Esophagus squamous epithelium (tissue), 5 donors: ENCODE results near the gene SLC22A15. TPM values are rescaled to one million over a fixed set of nuclear protein-coding genes. Genes with fewer than 3 reads are reported as not detected.
A peak's percentile ranks its signal among the peaks of the same experiment; 100 is the strongest.

Experiments used
- DNase-seq: peaks from one replicate; lab custom pipeline; 2025; lab: John Stamatoyannopoulos, UW
- H3K27ac ChIP-seq, 4 donors: fragments of 200-600 bp; sonication (generic); one replicate each; pipeline ENCODE4 v1.5.1; 2016 to 2019; ENCODE audit warnings: mild to moderate bottlenecking in 1 of 4
- H3K27me3 ChIP-seq, 4 donors: fragments of 200-600 bp; sonication (generic); 1 replicate in 3 of 4; 2 replicates in 1 of 4; pipeline versions ENCODE4 v1.5.1 to v1.6.0; 2017 to 2021; ENCODE audit warnings: antibody characterized with exemption in 1 of 4
- H3K36me3 ChIP-seq, 3 donors: fragments of 200-600 bp; sonication (generic); one replicate each; pipeline ENCODE4 v1.5.1; 2016 to 2019
- H3K4me1 ChIP-seq, 3 donors: fragments of 200-600 bp; sonication (generic); one replicate each; pipeline ENCODE4 v1.5.1; 2017 to 2019
- H3K4me3 ChIP-seq, 4 donors: fragments of 200-600 bp; sonication (generic); 1 replicate in 3 of 4; 2 replicates in 1 of 4; pipeline ENCODE4 v1.5.1; 2016 to 2019; ENCODE audit warnings: mild to moderate bottlenecking in 2 of 4, moderate library complexity in 1 of 4
- H3K9me3 ChIP-seq, 3 donors: fragments of 200-600 bp; sonication (generic); one replicate each; pipeline ENCODE4 v1.5.1; 2016 to 2019
- POLR2A ChIP-seq, 4 donors: fragments of 450-650 bp; IDR thresholded peaks; one replicate each; pipeline ENCODE4 v1.6.1; 2017; ENCODE audit warnings: antibody characterized with exemption in 4 of 4, mild to moderate bottlenecking in 4 of 4, moderate library complexity in 3 of 4
- WGBS, 2 donors: methylation state at CpG; one replicate each; pipeline ENCODE4 v1.1.5; 2018; 5-methylcytosine and 5-hydroxymethylcytosine counted together
- intact Hi-C: fragments of 100-400 bp; cut with DNase I; formaldehyde crosslinking; loops from one replicate; pipeline ENCODE4 v1.15.0; 2022
- total RNA-seq, 4 donors: library from RNA; depleted of rRNA; stranded (reverse); fragments of >200 nt; gene quantifications; one replicate each; pipeline ENCODE4 v1.1.0, GENCODE V29; 2016
- TF ChIP-seq, protein P1 (sequence below), 6 experiments: fragments of 450-650 bp in 4 of 6; fragments of 200-600 bp in 2 of 6; sonication (generic) in 2 of 6; IDR thresholded peaks; one replicate each; pipeline ENCODE4 v1.5.1; 2016 to 2019; ENCODE audit warnings: antibody characterized with exemption in 6 of 6, mild to moderate bottlenecking in 4 of 6, moderate library complexity in 4 of 6
- donor health status: DM: yes; HTN: yes; CAD: no.

SLC22A15 gene
- total RNA-seq, 4 donors from 2014 or later = 7.2 to 12.0 (median 9.4) TPM

DNA sequence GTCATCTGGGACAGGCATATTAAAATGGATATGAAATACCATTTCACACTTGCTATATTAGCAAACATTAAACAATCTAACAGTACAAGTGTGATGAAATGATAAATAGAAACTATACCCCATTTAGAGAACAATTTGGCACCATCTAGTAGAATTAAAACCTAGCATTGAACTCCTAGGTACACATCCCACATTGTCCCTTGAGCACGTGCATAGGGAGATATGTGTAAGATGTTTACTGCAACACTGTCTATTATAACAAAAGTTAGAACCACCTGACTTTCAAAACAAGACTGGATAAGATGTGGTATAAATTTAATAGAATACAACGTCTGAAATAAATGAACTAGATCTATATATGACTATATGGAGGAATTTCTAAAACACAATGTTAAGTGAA is 3.8 kb downstream of the SLC22A15 start:
- WGBS, 2 donors = 56 to 62% methylated on average over 2 of the region's 2 CpGs
- Histone ChIP-seq H3K36me3 (peaks cover 0 to 12% (median 0%) of the 10 kb centered on the region in 3 donors), H3K27ac (no peak overlapping the region), H3K9me3 (no peaks in the 10 kb centered on the region), H3K4me3 (no peak overlapping the region), H3K27me3 (no peaks in the 10 kb centered on the region), H3K4me1 (peaks cover 0 to 46% (median 9%) of the 10 kb centered on the region in 3 donors)
- DNase-seq = no peak
- intact Hi-C loops = no loop called here
- TF ChIP-seq, protein P1, sequence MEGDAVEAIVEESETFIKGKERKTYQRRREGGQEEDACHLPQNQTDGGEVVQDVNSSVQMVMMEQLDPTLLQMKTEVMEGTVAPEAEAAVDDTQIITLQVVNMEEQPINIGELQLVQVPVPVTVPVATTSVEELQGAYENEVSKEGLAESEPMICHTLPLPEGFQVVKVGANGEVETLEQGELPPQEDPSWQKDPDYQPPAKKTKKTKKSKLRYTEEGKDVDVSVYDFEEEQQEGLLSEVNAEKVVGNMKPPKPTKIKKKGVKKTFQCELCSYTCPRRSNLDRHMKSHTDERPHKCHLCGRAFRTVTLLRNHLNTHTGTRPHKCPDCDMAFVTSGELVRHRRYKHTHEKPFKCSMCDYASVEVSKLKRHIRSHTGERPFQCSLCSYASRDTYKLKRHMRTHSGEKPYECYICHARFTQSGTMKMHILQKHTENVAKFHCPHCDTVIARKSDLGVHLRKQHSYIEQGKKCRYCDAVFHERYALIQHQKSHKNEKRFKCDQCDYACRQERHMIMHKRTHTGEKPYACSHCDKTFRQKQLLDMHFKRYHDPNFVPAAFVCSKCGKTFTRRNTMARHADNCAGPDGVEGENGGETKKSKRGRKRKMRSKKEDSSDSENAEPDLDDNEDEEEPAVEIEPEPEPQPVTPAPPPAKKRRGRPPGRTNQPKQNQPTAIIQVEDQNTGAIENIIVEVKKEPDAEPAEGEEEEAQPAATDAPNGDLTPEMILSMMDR (IDR thresholded peaks at IDR 0.05) = no peak
- no peak for TF ChIP-seq POLR2A (IDR thresholded peaks at IDR 0.05)

GRCh38 chr1:115980998-115981993 is 5.0 kb downstream of the SLC22A15 start:
- Histone ChIP-seq H3K9me3 (no peaks in the 10 kb centered on the region), H3K4me1 (peaks cover 0 to 39% (median 9%) of the 10 kb centered on the region in 3 donors), H3K4me3 (no peak overlapping the region), H3K27ac (peak overlapping the region in 2 of 4 donors; percentile 2 to 42), H3K36me3 (peaks cover 0 to 18% (median 0%) of the 10 kb centered on the region in 3 donors), H3K27me3 (no peaks in the 10 kb centered on the region)
- TF ChIP-seq POLR2A (IDR thresholded peaks at IDR 0.05) = no peak
- TF ChIP-seq, protein P1 (IDR thresholded peaks at IDR 0.05) = peak; percentile 34 to 76 (median 66)
- intact Hi-C loops = no loop called here
- WGBS, 2 donors = 34 to 56% methylated on average over 3 of the region's 3 CpGs
- DNase-seq = no peak

- no peaks in the 10 kb centered on the region for H3K27me3 ChIP-seq
- intact Hi-C loops = no loop called here
- TF ChIP-seq, protein P1 (IDR thresholded peaks at IDR 0.05) = no peak
- TF ChIP-seq POLR2A (IDR thresholded peaks at IDR 0.05) = no peak
- WGBS, 2 donors = 38 to 49% methylated on average over 3 of the region's 3 CpGs
- H3K27ac ChIP-seq = no peak overlapping the region
- H3K36me3 ChIP-seq = peaks cover 0 to 18% (median 0%) of the 10 kb centered on the region in 3 donors
- H3K4me3 ChIP-seq = no peak overlapping the region
- DNase-seq = no peak
- no peaks in the 10 kb centered on the region for H3K9me3 ChIP-seq
- H3K4me1 ChIP-seq = peaks cover 0 to 30% (median 6%) of the 10 kb centered on the region in 3 donors
Measured at GRCh38 chr1:115982400-115982799, 6.1 kb downstream of the SLC22A15 start.

- TF ChIP-seq, protein P1 (IDR thresholded peaks at IDR 0.05) = no peak
- TF ChIP-seq POLR2A (IDR thresholded peaks at IDR 0.05) = no peak
- H3K4me3 ChIP-seq = no peak overlapping the region
- H3K36me3 ChIP-seq = peaks cover 0 to 18% (median 0%) of the 10 kb centered on the region in 3 donors
- peaks cover 0 to 18% (median 4%) of the 10 kb centered on the region in 3 donors for H3K4me1 ChIP-seq
- intact Hi-C loops = no loop called here
- WGBS, 2 donors = 77 to 82% methylated on average over 3 of the region's 3 CpGs
- no peak for DNase-seq
- no peak overlapping the region for H3K27ac ChIP-seq
- H3K9me3 ChIP-seq = no peaks in the 10 kb centered on the region
- H3K27me3 ChIP-seq = no peaks in the 10 kb centered on the region
Measured at GRCh38 chr1:115983584-115983983, 7.3 kb downstream of the SLC22A15 start.

- no peak for DNase-seq
- no peaks in the 10 kb centered on the region for H3K27me3 ChIP-seq
- H3K27ac ChIP-seq = no peak overlapping the region
- peaks cover 0 to 41% (median 0%) of the 10 kb centered on the region in 3 donors for H3K36me3 ChIP-seq
- 79 to 81% methylated on average over 3 of the region's 3 CpGs for WGBS, 2 donors
- no peaks in the 10 kb centered on the region for H3K9me3 ChIP-seq
- TF ChIP-seq, protein P1 (IDR thresholded peaks at IDR 0.05) = no peak
- no peak for TF ChIP-seq POLR2A (IDR thresholded peaks at IDR 0.05)
- intact Hi-C loops = no loop called here
- no peak overlapping the region for H3K4me3 ChIP-seq
- no peaks in the 10 kb centered on the region for H3K4me1 ChIP-seq
Measured at GRCh38 chr1:115987623-115988022, 11.3 kb downstream of the SLC22A15 start.
